NCI-H2196 (cell line): ENCODE measurements around the gene ZNF17.

Experiments
- DNase-seq: peaks from one replicate; lab custom pipeline; 2025; ENCODE audit not compliant: unreplicated experiment; lab: John Stamatoyannopoulos, UW

Gene ZNF17

GRCh38 chr19:57421037-57421436, 10.1 kb downstream of the ZNF17 start:
- DNase-seq: no peak

DNA sequence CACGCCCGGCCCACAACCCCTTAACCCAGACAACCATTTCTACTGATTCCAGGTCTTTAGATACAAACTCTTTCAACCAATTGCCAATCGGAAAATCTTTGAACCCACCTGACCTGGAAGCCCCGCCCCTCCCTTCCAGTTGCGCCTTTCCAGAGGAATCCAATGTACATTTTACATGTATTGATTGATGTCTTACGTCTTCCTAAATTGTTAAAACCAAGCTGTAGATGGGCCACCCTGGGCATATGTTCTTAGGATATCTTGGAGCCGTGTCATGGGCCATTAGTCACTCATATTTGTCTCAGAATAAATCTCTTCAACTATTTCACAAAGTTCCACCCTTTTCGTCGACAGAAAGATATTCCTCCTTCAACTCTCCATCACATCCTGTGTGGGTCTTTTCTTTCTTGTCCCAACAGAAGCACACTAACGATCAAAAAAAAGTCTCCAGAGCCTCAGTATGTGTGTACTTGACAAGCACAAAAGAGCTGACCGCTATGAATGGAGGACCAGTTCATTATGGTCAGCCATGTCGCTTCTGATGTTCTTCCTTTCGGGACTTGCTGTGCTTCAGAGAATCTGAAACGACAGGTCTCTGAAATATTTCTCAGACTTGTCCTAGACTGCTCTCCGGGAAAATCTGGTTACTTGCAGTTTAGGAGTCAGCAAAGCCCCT, 23.6 kb downstream of the ZNF17 start:
- peak; percentile 55 for DNase-seq

DNA sequence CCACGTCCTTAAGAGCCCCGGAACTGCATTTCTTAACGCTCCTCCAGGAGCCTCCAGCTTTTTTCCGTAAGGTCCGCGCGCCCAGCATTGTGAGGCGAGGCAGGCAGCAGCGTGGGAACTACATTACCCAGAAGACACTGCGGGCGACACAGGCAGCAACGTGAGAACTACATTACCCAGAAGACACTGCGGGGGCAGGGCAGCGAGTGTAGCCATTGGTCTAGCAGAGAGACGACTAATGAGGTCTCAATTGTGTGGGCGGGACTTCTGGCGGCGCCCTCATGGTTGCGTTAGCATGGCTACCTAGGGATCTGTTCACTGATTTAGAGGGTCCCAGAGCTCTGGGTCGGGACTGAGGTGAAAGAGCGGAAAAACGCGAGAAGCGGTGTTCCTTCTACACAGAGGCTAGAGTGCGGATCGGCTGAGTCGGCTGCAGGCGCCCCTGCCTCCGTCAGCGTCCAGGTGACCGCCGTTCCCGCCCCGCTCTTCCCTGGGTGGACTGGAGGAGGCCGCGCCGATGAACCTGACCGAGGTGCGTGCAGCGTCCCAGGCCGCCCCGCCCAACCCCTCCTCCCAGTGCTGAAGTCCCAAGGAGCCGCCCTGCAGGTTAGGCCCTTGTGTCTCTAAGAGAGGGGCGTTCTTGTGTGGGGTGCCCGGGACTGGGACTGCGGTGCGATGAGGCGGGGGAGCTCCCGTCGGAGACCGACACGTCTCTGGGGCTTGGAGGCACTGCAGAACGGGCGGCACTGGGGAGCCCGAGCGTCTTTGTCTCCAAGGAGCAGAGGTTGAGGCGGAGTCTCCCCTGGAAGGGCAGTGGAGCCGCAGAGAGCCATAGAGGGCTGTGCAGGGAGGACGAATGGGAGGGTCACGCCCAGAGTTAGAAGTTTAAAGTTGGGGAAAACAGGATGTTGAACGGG, 24.4 kb downstream of the ZNF17 start, which contains the start of gene ZNF749:
Gene ZNF749 (plus strand): TSS at position 264 of the 917 bp plus-strand sequence. CDS start 254 bp downstream, at position 518.
- peak; percentile 97 for DNase-seq

DNA sequence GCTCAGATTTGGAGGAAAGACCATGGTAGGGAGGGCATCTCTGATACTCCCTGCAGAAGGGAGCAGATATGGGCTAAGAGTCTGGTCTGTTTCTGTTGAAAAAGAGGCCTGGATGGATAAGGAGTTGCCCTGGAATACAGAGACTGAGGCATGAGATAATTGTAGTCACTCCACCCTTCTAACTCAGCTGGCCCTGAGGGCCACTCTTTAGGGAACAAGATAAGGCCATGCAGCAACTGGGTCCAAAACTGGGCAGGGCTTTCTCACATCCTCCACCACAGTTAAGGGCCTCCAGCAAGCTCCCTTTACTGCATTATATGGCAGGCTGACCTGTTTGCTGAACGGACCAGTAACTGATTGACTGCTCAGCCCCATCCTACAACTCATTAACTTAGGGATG, 25.5 kb downstream of the ZNF17 start:
- DNase-seq: no peak

GRCh38 chr19:57437931-57438330, 27.0 kb downstream of the ZNF17 start:
- DNase-seq: no peak

GRCh38 chr19:57438925-57439324, 28.0 kb downstream of the ZNF17 start:
- no peak for DNase-seq

DNA sequence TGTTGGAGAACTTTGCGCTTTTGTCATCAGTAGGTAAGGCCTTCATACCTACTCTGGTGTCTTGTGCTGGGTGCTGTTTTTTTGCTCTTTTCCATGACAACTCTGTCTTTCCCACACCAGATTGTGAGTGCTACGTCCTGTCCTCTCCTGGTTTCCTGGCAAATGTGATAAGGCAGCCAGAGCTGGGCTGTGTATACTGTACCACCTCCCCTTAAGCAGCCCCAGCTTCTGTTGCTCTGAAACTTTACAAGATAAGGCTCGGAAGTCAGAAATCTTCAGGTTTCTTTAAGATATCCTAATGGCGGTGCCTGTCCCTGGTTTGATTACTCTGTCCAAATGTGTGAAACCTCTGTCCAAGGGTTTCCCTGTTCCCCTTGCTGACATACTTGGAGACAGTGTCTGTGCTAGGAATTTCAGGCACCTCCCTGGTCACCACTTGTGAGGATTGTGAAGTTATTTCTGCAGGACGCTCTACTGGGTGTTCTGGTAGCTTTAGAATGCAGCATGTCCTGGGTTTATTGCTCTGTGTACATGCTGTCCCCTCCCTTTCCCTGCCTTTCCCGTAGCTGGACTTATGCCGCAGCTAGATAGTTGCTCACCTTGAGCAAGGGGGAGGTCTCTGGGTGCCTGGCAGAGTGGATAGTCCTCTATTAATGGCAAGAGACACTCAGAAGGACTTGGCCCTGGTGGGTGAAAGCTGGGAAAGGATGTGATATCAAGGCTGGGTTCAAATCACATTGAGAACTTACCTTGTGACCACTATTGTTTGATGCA, 31.2 kb downstream of the ZNF17 start:
- no peak for DNase-seq

DNA sequence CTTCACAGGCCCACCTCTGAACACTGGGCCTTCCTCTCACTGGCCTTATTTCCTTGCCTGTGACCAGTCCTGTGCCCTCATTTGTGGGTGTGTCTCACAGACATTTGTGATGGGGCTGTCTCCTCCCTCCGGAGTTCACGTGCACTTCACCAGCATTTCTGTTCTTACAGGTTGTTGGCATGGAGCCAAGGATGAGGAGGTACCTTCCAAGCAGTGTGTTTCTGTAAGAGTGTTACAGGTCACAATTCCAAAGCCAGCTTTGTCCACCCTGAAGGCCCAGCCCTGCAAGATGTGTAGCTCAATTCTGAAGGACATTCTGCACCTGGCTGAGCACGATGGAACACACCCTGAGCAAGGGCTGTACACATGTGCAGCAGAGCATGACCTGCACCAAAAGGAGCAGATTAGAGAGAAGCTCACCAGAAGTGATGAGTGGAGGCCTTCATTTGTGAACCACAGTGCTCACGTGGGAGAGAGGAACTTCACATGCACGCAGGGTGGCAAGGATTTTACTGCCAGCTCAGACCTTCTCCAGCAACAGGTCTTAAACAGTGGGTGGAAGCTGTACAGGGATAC, 32.2 kb downstream of the ZNF17 start:
- DNase-seq: peak; percentile 3

DNA sequence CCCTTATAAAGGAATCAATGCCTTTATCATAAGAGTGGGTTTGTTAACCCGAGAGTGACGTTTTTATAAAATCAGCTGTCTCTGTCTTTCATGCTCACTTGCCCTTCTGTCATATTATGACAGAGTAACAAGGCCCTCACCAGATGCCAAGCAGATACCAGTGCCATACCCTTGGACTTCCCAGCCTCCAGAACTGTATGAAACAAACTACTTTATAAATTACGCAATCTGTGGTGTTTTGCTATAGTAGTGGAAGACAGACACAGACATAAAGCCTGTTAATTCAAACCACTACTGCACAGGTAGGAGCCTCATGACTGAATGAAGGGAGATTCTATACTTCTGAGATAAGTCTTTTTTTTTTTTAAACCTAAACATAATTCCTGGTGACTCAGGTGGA, 41.3 kb downstream of the ZNF17 start:
- DNase-seq: no peak

- no peak for DNase-seq
Measured at GRCh38 chr19:57465680-57466381, 54.9 kb downstream of the ZNF17 start.

- DNase-seq: no peak
Measured at GRCh38 chr19:57466489-57466888, 55.5 kb downstream of the ZNF17 start.
